B cell (primary cell): ENCODE results near the gene WNK1. TPM values are rescaled to one million over a fixed set of nuclear protein-coding genes. Genes with fewer than 3 reads are reported as not detected.

Experiments used
- ATAC-seq: fragments of 200-7000 bp; cut with Tn5 transposase; one replicate; pipeline ENCODE4 v1.10.0; 2021; ENCODE audit warnings: low read depth, mild to moderate bottlenecking, moderate number of reproducible peaks, moderate library complexity
- CTCF ChIA-PET: fragments of 350-600 bp; sonication (Branson Sonifier 250); formaldehyde crosslinking; loops from one replicate; lab custom pipeline; 2021; ENCODE audit warnings: antibody characterized with exemption, inconsistent platforms; lab: Charles Lee
- POLR2A ChIA-PET: fragments of 350-600 bp; sonication (Branson Sonifier 250); formaldehyde crosslinking; loops from one replicate; lab custom pipeline; 2021; ENCODE audit warnings: antibody characterized with exemption; lab: Charles Lee
- DNase-seq: peaks from one replicate; pipeline ENCODE4 v3.0.0; 2013
- H2AFZ ChIP-seq: 2 replicates; pipeline ENCODE4 v1.6.1; 2012; ENCODE audit warnings: mild to moderate bottlenecking, low read depth, low read length; ENCODE audit not compliant: insufficient read depth, poor library complexity, severe bottlenecking
- H3K27ac ChIP-seq, 2 donors: 1 replicate in 1 of 2; 2 replicates in 1 of 2; pipeline ENCODE4 v1.5.1; 2012 to 2013; ENCODE audit warnings: low read length in 2 of 2, mild to moderate bottlenecking in 2 of 2, moderate library complexity in 1 of 2
- H3K27me3 ChIP-seq, 4 experiments: fragments of 200-600 bp in 1 of 4; sonication (generic) in 1 of 4; replicated peaks in 1 of 4; 1 replicate in 2 of 4; 2 replicates in 2 of 4; pipeline versions ENCODE4 v1.6.1 to v1.7.0; 2013 to 2016; ENCODE audit warnings: low read length in 3 of 4, mild to moderate bottlenecking in 2 of 4, mixed read lengths in 1 of 4, moderate library complexity in 1 of 4; ENCODE audit not compliant: insufficient read depth in 4 of 4, control insufficient read depth in 3 of 4; ENCODE audit errors: control extremely low read depth in 1 of 4
- H3K36me3 ChIP-seq, 2 experiments: replicated peaks in 1 of 2; 1 replicate in 1 of 2; 2 replicates in 1 of 2; pipeline versions ENCODE4 v1.6.1 to v1.7.1; 2013; ENCODE audit warnings: low read length in 1 of 2; ENCODE audit not compliant: insufficient read depth in 2 of 2, control insufficient read depth in 1 of 2; ENCODE audit errors: control extremely low read depth in 1 of 2, extremely low read depth in 1 of 2
- H3K4me1 ChIP-seq, 2 donors: fragments of 200-600 bp in 1 of 2; sonication (generic) in 1 of 2; 1 replicate in 1 of 2; 2 replicates in 1 of 2; pipeline versions ENCODE4 v1.5.1 to v1.6.1; 2013 to 2017; ENCODE audit warnings: low read length in 2 of 2; ENCODE audit not compliant: control insufficient read depth in 2 of 2, insufficient read depth in 2 of 2
- H3K4me2 ChIP-seq: replicated peaks from 2 replicates; pipeline ENCODE3; 2012; ENCODE audit warnings: mild to moderate bottlenecking, low read depth, low read length; ENCODE audit not compliant: poor library complexity, severe bottlenecking
- H3K4me3 ChIP-seq, 5 experiments: fragments of 200-600 bp in 1 of 5; sonication (generic) in 1 of 5; 1 replicate in 3 of 5; 2 replicates in 2 of 5; pipeline versions ENCODE4 v1.5.1 to v1.7.0; 2011 to 2016; ENCODE audit warnings: low read length in 4 of 5, mild to moderate bottlenecking in 4 of 5, low read depth in 2 of 5, control low read depth in 1 of 5, moderate library complexity in 1 of 5; ENCODE audit not compliant: insufficient read depth in 1 of 5; ENCODE audit errors: control extremely low read depth in 1 of 5, extremely low read depth in 1 of 5
- H3K79me2 ChIP-seq: fragments of 200-600 bp; sonication (generic); one replicate; pipeline ENCODE4 v1.6.0; 2016; ENCODE audit warnings: low read length; ENCODE audit not compliant: control insufficient read depth, insufficient read depth
- H3K9ac ChIP-seq: fragments of 200-600 bp; sonication (generic); 2 replicates; pipeline ENCODE4 v1.6.1; 2017; ENCODE audit warnings: mild to moderate bottlenecking, low read length, moderate library complexity
- H3K9me3 ChIP-seq, 3 donors: one replicate each; pipeline versions ENCODE4 v1.6.1 to v1.7.1; 2013; ENCODE audit warnings: low read length in 2 of 3; ENCODE audit not compliant: control insufficient read depth in 2 of 3, insufficient read depth in 1 of 3; ENCODE audit errors: control extremely low read depth in 1 of 3
- H4K20me1 ChIP-seq: 2 replicates; pipeline ENCODE4 v1.6.0; 2012; ENCODE audit warnings: mild to moderate bottlenecking, low read length; ENCODE audit not compliant: insufficient read depth, control insufficient read depth, poor library complexity, severe bottlenecking
- H3K27ac Mint-ChIP-seq: one replicate; pipeline ENCODE4 v1.8.0; 2021; ENCODE audit warnings: mixed read lengths
- H3K27me3 Mint-ChIP-seq: one replicate; pipeline ENCODE4 v1.8.0; 2021; ENCODE audit warnings: mixed read lengths
- H3K4me1 Mint-ChIP-seq: one replicate; pipeline ENCODE4 v1.8.0; 2021; ENCODE audit warnings: mixed read lengths
- H3K4me3 Mint-ChIP-seq: one replicate; pipeline ENCODE4 v1.8.0; 2021; ENCODE audit warnings: mixed read lengths
- H3K9me3 Mint-ChIP-seq: one replicate; pipeline ENCODE4 v1.8.0; 2022; ENCODE audit warnings: mixed read lengths; ENCODE audit not compliant: insufficient read depth
- EZH2 ChIP-seq: IDR thresholded peaks from 2 replicates; pipeline ENCODE4 v1.6.1; 2012; ENCODE audit warnings: borderline replicate concordance, low read depth, mild to moderate bottlenecking, moderate library complexity, low read length; ENCODE audit not compliant: insufficient read depth, poor library complexity, severe bottlenecking
- WGBS: methylation state at CpG from one replicate; pipeline ENCODE4 v1.1.5; 2013; ENCODE audit warnings: missing lambda C conversion rate; ENCODE audit not compliant: insufficient coverage; 5-methylcytosine and 5-hydroxymethylcytosine counted together
- intact Hi-C: fragments of 100-400 bp; cut with micrococcal nuclease; formaldehyde crosslinking; loops from one replicate; pipeline ENCODE4 v1.10.0; 2022
- polyA plus RNA-seq: library from polyadenylated mRNA; depleted of rRNA; stranded (reverse); fragments of >200 nt; gene quantifications from 2 replicates; pipeline ENCODE4 v1.2.3, GENCODE V29; 2012
- total RNA-seq, 2 donors: library from RNA; stranded (reverse); fragments of 120-200 nt in 1 of 2; gene quantifications; 1 replicate in 1 of 2; 2 replicates in 1 of 2; pipeline versions ENCODE4 v1.2.3 to v1.2.4, GENCODE V29; 2013 to 2022
- TF ChIP-seq, protein P1 (sequence below): fragments of 200-600 bp; IDR thresholded peaks from one replicate; pipeline ENCODE4 v1.8.0; 2022; ENCODE audit warnings: antibody characterized with exemption, mild to moderate bottlenecking

Gene WNK1
- total and polyA plus RNA-seq, 2 donors (not counting 1 experiment from before 2014, with no cell fraction given): 43.9 to 188 TPM

DNA sequence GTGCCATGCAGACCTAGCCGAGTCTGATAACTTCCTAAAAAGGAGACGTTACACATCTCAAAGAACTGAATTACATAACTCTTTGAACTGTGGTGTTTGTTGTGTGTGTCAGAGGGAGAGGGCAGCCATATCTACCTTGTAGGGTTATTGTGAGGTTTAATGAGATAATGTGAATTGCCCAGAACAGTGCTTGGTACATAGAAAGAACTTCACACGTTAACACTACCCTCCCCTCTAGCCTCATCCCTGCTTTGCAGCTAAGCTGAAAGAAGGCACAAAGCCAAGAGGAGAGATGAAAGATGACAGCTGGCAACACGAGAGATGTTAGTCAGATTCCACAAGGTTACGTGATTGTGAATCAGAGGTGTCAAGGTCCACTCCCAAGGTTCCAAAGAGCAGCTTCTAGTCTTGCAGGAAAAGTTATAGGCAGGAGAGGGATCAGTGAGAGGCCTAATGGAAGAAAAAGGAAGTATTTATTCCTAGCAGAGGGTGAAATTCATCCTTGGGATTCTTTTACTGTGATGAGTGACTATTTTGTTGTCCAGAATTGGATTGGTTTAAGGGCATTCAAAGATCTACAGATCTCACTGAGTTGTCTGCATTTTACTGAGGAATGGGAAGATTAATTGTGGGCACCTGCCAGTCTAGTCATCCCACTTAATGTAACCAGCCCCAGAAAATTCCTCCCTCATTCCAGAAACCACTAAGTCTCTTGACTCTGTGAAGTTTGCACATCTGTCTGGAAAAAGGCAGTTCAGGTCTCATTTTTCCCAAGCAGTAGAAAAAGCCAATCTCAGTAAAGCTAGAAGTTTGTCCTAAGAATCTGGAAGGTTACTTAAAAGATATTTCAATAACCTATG is 25.9 kb upstream of the WNK1 start:
- no peak for DNase-seq
- H3K9me3 Mint-ChIP-seq: no peaks in the 10 kb centered on the region
- no peak for ATAC-seq
- Histone ChIP-seq H3K79me2 (no peaks in the 10 kb centered on the region), H3K9me3 (peaks cover 0 to 3% (median 0%) of the 10 kb centered on the region in 3 donors), H3K4me1 (peaks cover 3 to 6% of the 10 kb centered on the region in 2 donors), H3K27ac (no peak overlapping the region), H2AFZ (no peak overlapping the region), H3K9ac (no peak overlapping the region), H4K20me1 (no peaks in the 10 kb centered on the region), H3K27me3 (no peaks in the 10 kb centered on the region), H3K4me3 (no peak overlapping the region), H3K4me2 (no peak overlapping the region), H3K36me3 (no peaks in the 10 kb centered on the region)
- H3K4me3 Mint-ChIP-seq: no peak overlapping the region
- TF ChIP-seq, protein P1, sequence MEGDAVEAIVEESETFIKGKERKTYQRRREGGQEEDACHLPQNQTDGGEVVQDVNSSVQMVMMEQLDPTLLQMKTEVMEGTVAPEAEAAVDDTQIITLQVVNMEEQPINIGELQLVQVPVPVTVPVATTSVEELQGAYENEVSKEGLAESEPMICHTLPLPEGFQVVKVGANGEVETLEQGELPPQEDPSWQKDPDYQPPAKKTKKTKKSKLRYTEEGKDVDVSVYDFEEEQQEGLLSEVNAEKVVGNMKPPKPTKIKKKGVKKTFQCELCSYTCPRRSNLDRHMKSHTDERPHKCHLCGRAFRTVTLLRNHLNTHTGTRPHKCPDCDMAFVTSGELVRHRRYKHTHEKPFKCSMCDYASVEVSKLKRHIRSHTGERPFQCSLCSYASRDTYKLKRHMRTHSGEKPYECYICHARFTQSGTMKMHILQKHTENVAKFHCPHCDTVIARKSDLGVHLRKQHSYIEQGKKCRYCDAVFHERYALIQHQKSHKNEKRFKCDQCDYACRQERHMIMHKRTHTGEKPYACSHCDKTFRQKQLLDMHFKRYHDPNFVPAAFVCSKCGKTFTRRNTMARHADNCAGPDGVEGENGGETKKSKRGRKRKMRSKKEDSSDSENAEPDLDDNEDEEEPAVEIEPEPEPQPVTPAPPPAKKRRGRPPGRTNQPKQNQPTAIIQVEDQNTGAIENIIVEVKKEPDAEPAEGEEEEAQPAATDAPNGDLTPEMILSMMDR: no peak
- TF ChIP-seq EZH2: no peak
- peaks cover 11% of the 10 kb centered on the region for H3K4me1 Mint-ChIP-seq
- ChIA-PET POLR2A (interaction anchor here (1.2 kb wide), 1 partner anchor 456 kb away, joined by 3 read pairs; no protein-coding TSS in a partner anchor), CTCF (interaction anchor here (1.8 kb wide), 1 partner anchor 24 kb away, joined by 5 read pairs; no protein-coding TSS in a partner anchor)
- intact Hi-C loops: no loop called here
- H3K27me3 Mint-ChIP-seq: no peaks in the 10 kb centered on the region
- 81% methylated on average over 2 of the region's 5 CpGs for WGBS
- no peak overlapping the region for H3K27ac Mint-ChIP-seq

DNA sequence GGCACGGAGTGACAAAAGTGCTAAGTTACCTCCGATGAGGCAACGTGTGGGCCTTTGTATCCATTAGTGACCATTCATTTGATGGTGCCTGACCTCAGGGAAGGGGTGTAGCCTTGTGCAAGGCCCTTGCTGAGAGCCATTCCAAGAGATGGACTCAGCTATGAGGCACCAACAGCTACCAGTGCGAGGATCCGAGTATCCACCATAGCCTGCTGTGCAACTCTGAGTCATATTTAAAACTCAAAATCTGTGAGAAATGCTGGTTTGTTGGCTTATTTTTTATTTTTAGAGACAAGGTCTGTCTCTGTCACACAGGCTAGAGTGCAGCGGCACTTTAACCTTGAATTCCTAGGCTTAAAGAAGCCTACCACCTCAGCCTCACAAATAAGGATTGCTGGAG is 25.1 kb upstream of the WNK1 start:
- Mint-ChIP-seq H3K4me1 (peaks cover 11% of the 10 kb centered on the region), H3K27me3 (no peaks in the 10 kb centered on the region), H3K9me3 (no peaks in the 10 kb centered on the region), H3K27ac (no peak overlapping the region), H3K4me3 (no peak overlapping the region)
- Histone ChIP-seq H3K4me3 (no peak overlapping the region), H3K9me3 (peaks cover 0 to 3% (median 0%) of the 10 kb centered on the region in 3 donors), H3K4me2 (no peak overlapping the region), H3K4me1 (peaks cover 3 to 6% of the 10 kb centered on the region in 2 donors), H3K79me2 (no peaks in the 10 kb centered on the region), H3K27me3 (no peaks in the 10 kb centered on the region), H3K9ac (no peak overlapping the region), H3K36me3 (no peaks in the 10 kb centered on the region), H3K27ac (no peak overlapping the region), H4K20me1 (no peaks in the 10 kb centered on the region), H2AFZ (no peak overlapping the region)
- ATAC-seq (no peak), DNase-seq (no peak)
- intact Hi-C loops: no loop called here
- WGBS: 98% methylated on average over 5 of the region's 6 CpGs
- CTCF ChIA-PET: interaction anchor here (1.8 kb wide), 1 partner anchor 23 kb away, joined by 5 read pairs; no protein-coding TSS in a partner anchor
- TF ChIP-seq, protein P1: no peak
- TF ChIP-seq EZH2: no peak
- POLR2A ChIA-PET: interaction anchor here (1.2 kb wide), 1 partner anchor 455 kb away, joined by 3 read pairs; no protein-coding TSS in a partner anchor
